Measurements from ENCODE around the gene DACT2. TPM values are rescaled to one million over a fixed set of nuclear protein-coding genes. Genes with fewer than 3 reads are reported as not detected.

The DACT2 gene
- total and polyA plus RNA-seq, 9 of the 15 experiments (the other 6 are each of a cell fraction or from before 2014, with no cell fraction given) = not detected

GRCh38 chr6:168332020-168332419 is 12.4 kb upstream of the DACT2 start (continued):
- TF ChIP-seq ZNF318 (IDR thresholded peaks at IDR 0.05; ENCODE audit: borderline replicate concordance in 1 of 2, low read depth in 1 of 2) (no peak), IRF9 (tag; IDR thresholded peaks at IDR 0.05) (no peak), NCOR1 (IDR thresholded peaks at IDR 0.05) (no peak), ZNF274 (IDR thresholded peaks at IDR 0.05; ENCODE audit: borderline replicate concordance, low read depth, low read length) (no peak), THAP12 (CRISPR knock-in tag; IDR thresholded peaks at IDR 0.05) (no peak), ATF7 (IDR thresholded peaks at IDR 0.05) (no peak), MBD1 (CRISPR knock-in tag; IDR thresholded peaks at IDR 0.05) (no peak)
